ENCODE measurements around the gene DES. TPM values are rescaled to one million over a fixed set of nuclear protein-coding genes. Genes with fewer than 3 reads are reported as not detected.
A peak's percentile ranks its signal among the peaks of the same experiment; 100 is the strongest.

Gene DES
- total RNA-seq, 2 donors from 2014 or later: 1.1 to 3.5 TPM

DNA sequence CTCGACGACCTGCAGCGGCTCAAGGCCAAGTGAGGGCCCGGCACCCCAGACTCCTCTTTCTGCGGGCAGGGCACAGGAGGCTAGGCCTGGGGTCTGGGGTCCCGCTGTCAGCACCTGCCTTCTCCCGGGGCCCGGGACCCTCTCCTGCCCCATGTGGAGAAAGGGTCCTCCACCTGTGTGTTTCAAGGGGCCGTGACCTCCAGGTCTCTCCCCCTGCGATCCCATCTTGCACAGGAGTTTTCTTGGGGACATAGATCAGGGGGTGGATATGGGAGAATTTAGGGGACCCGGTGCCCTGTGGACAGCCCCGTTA is 791 bp downstream of the DES start:
- no peak for DNase-seq
- Histone ChIP-seq H3K27ac (ENCODE audit: low read depth, low read length) (no peak overlapping the region), H3K27me3 (ENCODE audit: control insufficient read depth, insufficient read depth, low read length, poor library complexity, severe bottlenecking) (no peaks in the 10 kb centered on the region), H3K9ac (ENCODE audit: extremely low read depth, low read length, poor library complexity, severe bottlenecking) (no peak overlapping the region), H3K36me3 (ENCODE audit: control insufficient read depth, insufficient read depth, low read length) (no peaks in the 10 kb centered on the region), H3K4me1 (ENCODE audit: control insufficient read depth, insufficient read depth, low read length) (no peaks in the 10 kb centered on the region), H3K9me3 (ENCODE audit: control insufficient read depth, low read length) (no peaks in the 10 kb centered on the region), H3K4me3 (ENCODE audit: low read length) (no peak overlapping the region)
- H3K36me3 Mint-ChIP-seq (ENCODE audit: low read depth): no peaks in the 10 kb centered on the region
- peaks cover 40% of the 10 kb centered on the region for H3K27me3 Mint-ChIP-seq (ENCODE audit: insufficient read depth)
- WGBS, 2 experiments (ENCODE audit: insufficient coverage in 1 of 2, insufficient read length in 1 of 2): 93 to 94% methylated on average over 2 to 12 of the region's 12 CpGs
- TF ChIP-seq, protein P1, sequence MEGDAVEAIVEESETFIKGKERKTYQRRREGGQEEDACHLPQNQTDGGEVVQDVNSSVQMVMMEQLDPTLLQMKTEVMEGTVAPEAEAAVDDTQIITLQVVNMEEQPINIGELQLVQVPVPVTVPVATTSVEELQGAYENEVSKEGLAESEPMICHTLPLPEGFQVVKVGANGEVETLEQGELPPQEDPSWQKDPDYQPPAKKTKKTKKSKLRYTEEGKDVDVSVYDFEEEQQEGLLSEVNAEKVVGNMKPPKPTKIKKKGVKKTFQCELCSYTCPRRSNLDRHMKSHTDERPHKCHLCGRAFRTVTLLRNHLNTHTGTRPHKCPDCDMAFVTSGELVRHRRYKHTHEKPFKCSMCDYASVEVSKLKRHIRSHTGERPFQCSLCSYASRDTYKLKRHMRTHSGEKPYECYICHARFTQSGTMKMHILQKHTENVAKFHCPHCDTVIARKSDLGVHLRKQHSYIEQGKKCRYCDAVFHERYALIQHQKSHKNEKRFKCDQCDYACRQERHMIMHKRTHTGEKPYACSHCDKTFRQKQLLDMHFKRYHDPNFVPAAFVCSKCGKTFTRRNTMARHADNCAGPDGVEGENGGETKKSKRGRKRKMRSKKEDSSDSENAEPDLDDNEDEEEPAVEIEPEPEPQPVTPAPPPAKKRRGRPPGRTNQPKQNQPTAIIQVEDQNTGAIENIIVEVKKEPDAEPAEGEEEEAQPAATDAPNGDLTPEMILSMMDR (conservative IDR thresholded peaks at IDR 0.05): no peak
- H3K9me3 Mint-ChIP-seq: peaks cover 2% of the 10 kb centered on the region
- H3K4me1 Mint-ChIP-seq: no peaks in the 10 kb centered on the region
- H3K4me3 Mint-ChIP-seq: peak overlapping the region; percentile 28
- H3K27ac Mint-ChIP-seq: no peak overlapping the region

DNA sequence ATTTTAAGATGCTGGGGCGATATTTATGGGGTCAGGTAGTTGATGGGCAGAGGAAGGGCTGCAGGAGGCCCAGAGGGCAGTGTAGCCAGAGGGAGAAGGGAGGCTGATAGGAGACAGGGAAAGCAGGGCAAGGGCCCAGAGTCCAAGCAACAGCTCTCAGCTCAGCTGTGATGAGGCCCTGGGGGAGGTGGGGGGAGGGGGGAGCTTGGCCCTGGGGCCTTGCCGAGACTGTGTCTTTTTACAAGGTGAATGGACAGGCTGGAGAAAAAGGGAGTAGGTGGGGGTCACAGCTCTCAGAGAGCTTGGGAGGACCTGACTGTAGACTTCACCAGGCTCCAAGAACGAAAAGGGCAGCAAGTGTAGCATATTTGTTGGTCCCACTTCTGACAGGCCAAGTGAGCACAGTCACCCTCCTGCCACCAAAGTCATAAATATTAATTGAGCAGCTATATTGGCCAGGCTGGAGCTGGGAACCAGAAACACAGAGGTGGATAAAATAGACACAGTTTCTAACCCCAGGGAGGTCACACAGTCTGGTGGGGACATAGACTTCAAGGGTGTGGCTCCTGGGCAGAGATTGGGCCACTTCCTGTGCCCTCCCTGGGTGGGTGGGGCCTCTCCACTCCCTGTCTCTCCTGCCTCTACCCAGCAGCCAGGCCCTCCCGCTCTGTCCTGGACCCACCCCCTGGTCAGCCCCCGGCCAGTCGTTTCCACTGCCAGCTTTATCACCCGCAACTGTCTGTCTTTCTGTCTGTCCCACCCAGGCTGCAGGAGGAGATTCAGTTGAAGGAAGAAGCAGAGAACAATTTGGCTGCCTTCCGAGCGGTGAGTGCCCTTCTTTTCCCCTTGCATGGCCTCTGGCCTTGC is 1.4 kb downstream of the DES start:
- DNase-seq: no peak
- no peaks in the 10 kb centered on the region for H3K36me3 ChIP-seq (ENCODE audit: control insufficient read depth, insufficient read depth, low read length)
- peaks cover 45% of the 10 kb centered on the region for H3K27me3 Mint-ChIP-seq (ENCODE audit: insufficient read depth)
- no peaks in the 10 kb centered on the region for H3K4me1 Mint-ChIP-seq
- TF ChIP-seq, protein P1 (conservative IDR thresholded peaks at IDR 0.05): no peak
- no peak overlapping the region for H3K27ac ChIP-seq (ENCODE audit: low read depth, low read length)
- H3K4me3 Mint-ChIP-seq: no peak overlapping the region
- H3K4me1 ChIP-seq (ENCODE audit: control insufficient read depth, insufficient read depth, low read length): no peaks in the 10 kb centered on the region
- no peak overlapping the region for H3K4me3 ChIP-seq (ENCODE audit: low read length)
- peaks cover 2% of the 10 kb centered on the region for H3K9me3 Mint-ChIP-seq
- WGBS, 2 experiments (ENCODE audit: insufficient coverage in 1 of 2, insufficient read length in 1 of 2): 61 to 86% methylated on average over 4 to 8 of the region's 9 CpGs
- no peaks in the 10 kb centered on the region for H3K9me3 ChIP-seq (ENCODE audit: control insufficient read depth, low read length)
- H3K9ac ChIP-seq (ENCODE audit: extremely low read depth, low read length, poor library complexity, severe bottlenecking): no peak overlapping the region
- H3K27ac Mint-ChIP-seq: no peak overlapping the region
- no peaks in the 10 kb centered on the region for H3K36me3 Mint-ChIP-seq (ENCODE audit: low read depth)
- H3K27me3 ChIP-seq (ENCODE audit: control insufficient read depth, insufficient read depth, low read length, poor library complexity, severe bottlenecking): no peaks in the 10 kb centered on the region

DNA sequence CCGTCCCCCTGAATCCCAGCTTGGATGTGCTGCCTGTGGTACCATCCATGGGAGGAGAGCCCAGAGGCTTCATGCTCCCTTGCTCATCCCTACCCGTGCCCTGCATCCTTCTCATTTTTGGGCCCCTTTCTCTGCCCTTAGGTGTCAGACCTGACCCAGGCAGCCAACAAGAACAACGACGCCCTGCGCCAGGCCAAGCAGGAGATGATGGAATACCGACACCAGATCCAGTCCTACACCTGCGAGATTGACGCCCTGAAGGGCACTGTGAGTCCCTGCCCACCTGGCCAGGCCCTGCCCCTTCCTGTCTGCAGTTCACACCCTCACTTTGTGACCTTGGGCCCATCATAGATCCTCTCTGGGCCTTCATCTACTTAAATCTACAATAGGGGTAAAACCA is 2.5 kb downstream of the DES start:
- Histone ChIP-seq H3K4me1 (ENCODE audit: control insufficient read depth, insufficient read depth, low read length) (no peaks in the 10 kb centered on the region), H3K9me3 (ENCODE audit: control insufficient read depth, low read length) (no peaks in the 10 kb centered on the region), H3K4me3 (ENCODE audit: low read length) (no peak overlapping the region), H3K9ac (ENCODE audit: extremely low read depth, low read length, poor library complexity, severe bottlenecking) (no peak overlapping the region), H3K27me3 (ENCODE audit: control insufficient read depth, insufficient read depth, low read length, poor library complexity, severe bottlenecking) (no peaks in the 10 kb centered on the region), H3K27ac (ENCODE audit: low read depth, low read length) (no peak overlapping the region), H3K36me3 (ENCODE audit: control insufficient read depth, insufficient read depth, low read length) (no peaks in the 10 kb centered on the region)
- Mint-ChIP-seq H3K27ac (no peak overlapping the region), H3K36me3 (ENCODE audit: low read depth) (no peaks in the 10 kb centered on the region), H3K9me3 (peaks cover 2% of the 10 kb centered on the region), H3K27me3 (ENCODE audit: insufficient read depth) (peaks cover 49% of the 10 kb centered on the region), H3K4me3 (no peak overlapping the region), H3K4me1 (no peaks in the 10 kb centered on the region)
- DNase-seq: no peak
- WGBS, 2 experiments (ENCODE audit: insufficient coverage in 1 of 2, insufficient read length in 1 of 2): 92 to 96% methylated on average over 8 of the region's 8 CpGs
- TF ChIP-seq, protein P1 (conservative IDR thresholded peaks at IDR 0.05): no peak

Measured in endodermal cell (in vitro differentiated cells).